Adrenal gland (tissue), 5 donors: Measurements from ENCODE around the gene LY6G6D.

Experiments used
- CTCF ChIP-seq, 6 experiments: fragments of 450-650 bp in 4 of 6; fragments of 200-600 bp in 2 of 6; sonication (generic) in 1 of 6; IDR thresholded peaks; 1 replicate in 5 of 6; 2 replicates in 1 of 6; pipeline versions ENCODE4 v1.5.1 to v1.8.0; 2016 to 2021; ENCODE audit warnings: antibody characterized with exemption in 6 of 6, mild to moderate bottlenecking in 2 of 6, moderate library complexity in 1 of 6
- POLR2A ChIP-seq, 2 donors: fragments of 450-650 bp; IDR thresholded peaks; one replicate each; pipeline ENCODE4 v1.6.1; 2017; ENCODE audit warnings: antibody characterized with exemption in 2 of 2, mild to moderate bottlenecking in 2 of 2, moderate library complexity in 1 of 2
- donor health status: DM: no; HTN: no; CAD: no.

DNA sequence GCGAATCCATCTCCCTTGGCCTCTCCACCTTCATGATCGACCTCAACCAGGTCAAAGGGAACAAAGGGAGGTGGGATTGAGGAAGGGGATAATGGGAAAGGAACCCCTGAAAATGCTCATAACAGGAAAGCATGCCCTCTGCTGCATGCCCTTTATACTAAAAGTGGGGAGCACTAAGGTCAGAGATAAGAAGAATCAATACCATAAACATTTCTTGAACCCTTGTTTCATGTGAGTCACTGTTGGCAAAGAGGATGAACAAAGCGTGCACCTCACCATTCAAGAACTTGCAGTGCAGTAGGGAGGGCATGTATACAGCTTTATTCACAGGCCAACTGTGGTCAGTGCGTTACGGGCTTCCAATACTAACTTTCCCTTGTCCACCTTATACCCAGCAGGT is 45.6 kb downstream of the LY6G6D start:
- TF ChIP-seq CTCF (IDR thresholded peaks at IDR 0.05) = no peak
- TF ChIP-seq POLR2A (IDR thresholded peaks at IDR 0.05) = no peak
